HepG2 (cell line): ENCODE results near the gene SCMH1.

Experiments used
- RXRA ChIP-seq: sonication (generic); formaldehyde crosslinking; IDR thresholded peaks from 2 replicates; pipeline ENCODE4 v1.5.1; 2020; ENCODE audit warnings: missing genetic modification reagents
- ZNF274 ChIP-seq: sonication (generic); formaldehyde crosslinking; IDR thresholded peaks from 2 replicates; pipeline ENCODE4 v1.5.1; 2020; ENCODE audit warnings: mild to moderate bottlenecking, missing genetic modification reagents
- ZNF570 ChIP-seq: sonication (generic); formaldehyde crosslinking; IDR thresholded peaks from 2 replicates; pipeline ENCODE4 v1.4.0; 2020; ENCODE audit warnings: mild to moderate bottlenecking, missing genetic modification reagents, borderline replicate concordance
- ZNF629 ChIP-seq: sonication (generic); formaldehyde crosslinking; conservative IDR thresholded peaks from 2 replicates; pipeline ENCODE4 v1.5.0; 2020; ENCODE audit warnings: missing genetic modification reagents
- ZNF768 ChIP-seq: sonication (generic); formaldehyde crosslinking; IDR thresholded peaks from 2 replicates; pipeline ENCODE4 v1.4.0; 2020; ENCODE audit warnings: missing genetic modification reagents
- TF ChIP-seq, protein P1 (sequence below): sonication (generic); formaldehyde crosslinking; IDR thresholded peaks from 2 replicates; pipeline ENCODE4 v1.4.0; 2020; ENCODE audit warnings: missing genetic modification reagents; ENCODE audit errors: not compliant biosample characterization

GRCh38 chr1:41098730-41099460 lies 143.2 kb downstream of the SCMH1 start:
- TF ChIP-seq ZNF629 (CRISPR knock-in tag) (no peak), ZNF274 (CRISPR knock-in tag) (no peak), RXRA (CRISPR knock-in tag) (no peak), ZNF768 (CRISPR knock-in tag) (no peak), ZNF570 (no peak)
- TF ChIP-seq, protein P1, sequence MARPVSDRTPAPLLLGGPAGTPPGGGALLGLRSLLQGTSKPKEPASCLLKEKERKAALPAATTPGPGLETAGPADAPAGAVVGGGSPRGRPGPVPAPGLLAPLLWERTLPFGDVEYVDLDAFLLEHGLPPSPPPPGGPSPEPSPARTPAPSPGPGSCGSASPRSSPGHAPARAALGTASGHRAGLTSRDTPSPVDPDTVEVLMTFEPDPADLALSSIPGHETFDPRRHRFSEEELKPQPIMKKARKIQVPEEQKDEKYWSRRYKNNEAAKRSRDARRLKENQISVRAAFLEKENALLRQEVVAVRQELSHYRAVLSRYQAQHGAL (CRISPR knock-in tag): no peak
